Mucosa of descending colon (tissue), 3 donors: Measurements from ENCODE around the gene AGK. TPM values are rescaled to one million over a fixed set of nuclear protein-coding genes. Genes with fewer than 3 reads are reported as not detected.

ENCODE experiments used
- ATAC-seq: fragments of 200-7000 bp; cut with Tn5 transposase; one replicate; pipeline ENCODE4 v1.9.1; 2020; ENCODE audit warnings: mild to moderate bottlenecking, moderate library complexity
- DNase-seq, 3 donors: peaks; one replicate each; pipeline ENCODE4 v3.0.0-alpha.2; 2020
- H3K36me3 ChIP-seq: fragments of 200-600 bp; one replicate; pipeline ENCODE4 v1.8.0; 2021; ENCODE audit warnings: low read depth, mild to moderate bottlenecking
- H3K4me1 ChIP-seq: fragments of 200-600 bp; one replicate; pipeline ENCODE4 v1.8.0; 2021; ENCODE audit warnings: low read depth, mild to moderate bottlenecking
- H3K4me3 ChIP-seq: fragments of 200-600 bp; one replicate; pipeline ENCODE4 v1.8.0; 2021; ENCODE audit warnings: mild to moderate bottlenecking
- H3K9me3 ChIP-seq: fragments of 200-600 bp; one replicate; pipeline ENCODE4 v1.8.0; 2021; ENCODE audit warnings: mild to moderate bottlenecking
- CTCF ChIP-seq: fragments of 200-600 bp; IDR thresholded peaks from one replicate; pipeline ENCODE4 v1.8.0; 2022; ENCODE audit warnings: antibody characterized with exemption, mild to moderate bottlenecking
- intact Hi-C, 2 donors: fragments of 100-400 bp; cut with DNase I in 1 of 2; cut with micrococcal nuclease in 1 of 2; formaldehyde crosslinking; loops; one replicate each; pipeline versions ENCODE4 v1.11.0 to v1.11.1; 2022; cut with DNase I, micrococcal nuclease
- total RNA-seq, 3 donors: library from RNA; stranded (reverse); fragmentation: NEBNext Ultra II Directional in 2 of 3; extraction: Animal tissue kit (Norgen Biotek cat#: 25700) in 2 of 3; gene quantifications; one replicate each; pipeline versions ENCODE4 v1.2.1 to v1.2.4, GENCODE V29; 2021 to 2023
- donor health status: DM: no; HTN: no; CAD: no; lungs with moderate emphysema.
- donor health status: DM: no; HTN: no; CAD: no.
- donor health status: DM: no; HTN: yes; CAD: no.

AGK gene
- total RNA-seq, 3 donors from 2014 or later, result 16.7 to 20.7 (median 17.6) TPM

DNA sequence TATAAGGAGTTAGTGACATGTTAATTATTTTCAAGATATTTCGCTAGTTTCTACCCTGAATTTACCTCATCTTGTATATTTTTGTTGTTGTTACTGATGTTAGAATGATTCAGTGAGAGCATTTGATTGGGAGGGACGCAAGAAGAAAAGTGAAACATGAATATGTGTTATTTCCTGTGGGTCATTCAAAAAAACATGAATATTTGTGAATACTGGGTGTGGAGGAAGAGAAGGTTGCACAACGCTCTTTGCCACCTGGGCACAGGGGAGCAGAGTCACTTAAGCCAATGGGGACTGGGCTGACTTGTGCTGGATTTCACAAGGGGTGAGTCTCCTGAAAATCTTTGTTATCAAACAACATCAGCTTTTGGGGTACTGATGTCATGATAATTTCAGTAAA is 39.5 kb downstream of the AGK start:
- H3K4me1 ChIP-seq, result no peaks in the 10 kb centered on the region
- DNase-seq, result no peak
- no peaks in the 10 kb centered on the region for H3K9me3 ChIP-seq
- no peak overlapping the region for H3K4me3 ChIP-seq
- no peaks in the 10 kb centered on the region for H3K36me3 ChIP-seq
- TF ChIP-seq CTCF, result no peak
- intact Hi-C loops, result no loop called here
- no peak for ATAC-seq

DNA sequence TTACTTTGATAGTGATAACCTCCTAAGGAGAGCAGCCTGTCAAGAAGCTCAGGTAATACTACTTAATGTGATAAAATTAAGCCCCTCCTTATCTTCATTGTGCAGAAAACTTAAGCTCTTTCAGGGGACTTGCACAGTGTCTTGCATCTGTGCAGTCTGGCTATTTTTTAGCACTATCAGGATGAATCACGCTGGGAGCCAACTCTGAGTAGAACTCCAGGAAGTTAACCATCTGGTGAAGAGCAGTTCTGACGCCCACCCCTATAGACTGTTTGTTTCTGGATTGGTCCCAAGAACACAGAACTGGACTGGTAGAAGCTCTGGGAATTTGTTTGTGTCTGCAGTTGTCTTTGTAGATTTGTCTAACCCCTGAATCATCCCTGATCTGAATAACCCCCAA is 41.9 kb downstream of the AGK start:
- ATAC-seq (no peak), DNase-seq (no peak)
- no peaks in the 10 kb centered on the region for H3K4me1 ChIP-seq
- intact Hi-C loops, result no loop called here
- H3K4me3 ChIP-seq, result no peak overlapping the region
- no peak for TF ChIP-seq CTCF
- H3K9me3 ChIP-seq, result no peaks in the 10 kb centered on the region
- H3K36me3 ChIP-seq, result no peaks in the 10 kb centered on the region

- TF ChIP-seq CTCF, result no peak
- ATAC-seq, result no peak
- no peak overlapping the region for H3K4me3 ChIP-seq
Observed at GRCh38 chr7:141597966-141598365, 46.8 kb downstream of the AGK start.

GRCh38 chr7:141598408-141598807 is 47.2 kb downstream of the AGK start:
- H3K36me3 ChIP-seq, result no peaks in the 10 kb centered on the region
- H3K4me3 ChIP-seq, result no peak overlapping the region
- intact Hi-C loops, result no loop called here
- DNase-seq (no peak), ATAC-seq (no peak)
- no peaks in the 10 kb centered on the region for H3K9me3 ChIP-seq
- no peak for TF ChIP-seq CTCF
- no peaks in the 10 kb centered on the region for H3K4me1 ChIP-seq

More at GRCh38 chr7:141597966-141598365, 46.8 kb downstream of the AGK start:
- no peak for DNase-seq
- Histone ChIP-seq H3K4me1 (no peaks in the 10 kb centered on the region), H3K9me3 (no peaks in the 10 kb centered on the region), H3K36me3 (no peaks in the 10 kb centered on the region)
- intact Hi-C loops, result no loop called here

DNA sequence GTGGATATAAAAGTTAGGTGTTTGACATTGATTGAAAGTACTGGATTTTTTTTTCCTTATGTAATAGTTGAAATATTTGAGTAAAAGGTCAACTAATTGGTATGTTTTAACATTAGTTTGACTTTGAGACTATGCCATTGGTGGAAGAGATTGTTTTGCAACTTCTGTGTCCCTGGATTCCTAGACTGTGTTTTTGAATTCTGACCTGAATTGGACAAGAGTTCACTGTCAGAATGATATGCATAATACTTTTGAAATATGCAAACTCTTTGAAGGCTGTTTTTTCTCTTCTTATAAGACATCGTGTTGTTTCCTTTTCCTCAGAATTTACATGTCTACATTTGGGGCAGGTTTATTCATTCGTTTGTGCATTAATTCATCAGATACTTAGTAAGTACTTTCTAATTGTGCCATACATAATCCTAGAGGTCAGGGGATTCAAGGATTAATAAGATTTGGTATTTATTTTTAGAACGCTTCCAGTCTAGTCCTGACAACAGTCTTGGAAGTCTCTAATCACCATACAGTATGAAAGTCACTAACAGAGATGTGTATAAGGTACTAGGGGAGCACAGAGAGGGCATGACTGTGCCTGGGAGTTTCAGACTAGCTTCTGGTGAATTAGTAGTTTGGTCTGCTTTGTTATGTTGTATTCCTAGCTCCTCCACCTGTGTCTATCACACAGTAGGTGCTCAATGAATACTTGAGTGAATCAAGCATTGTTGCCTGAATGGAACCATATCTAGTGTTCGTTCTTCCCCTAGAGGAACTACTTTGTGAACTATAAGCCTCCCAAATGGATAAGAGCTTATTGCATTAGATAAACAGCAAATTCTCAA is 49.2 kb downstream of the AGK start:
- DNase-seq, result no peak
- no peaks in the 10 kb centered on the region for H3K36me3 ChIP-seq
- no peak overlapping the region for H3K4me3 ChIP-seq
- ATAC-seq, result no peak
- no peaks in the 10 kb centered on the region for H3K9me3 ChIP-seq
- intact Hi-C loops, result no loop called here
- TF ChIP-seq CTCF, result no peak
- H3K4me1 ChIP-seq, result no peaks in the 10 kb centered on the region
